Left colon (tissue), 2 donors: ENCODE measurements around the gene EHD1. TPM values are rescaled to one million over a fixed set of nuclear protein-coding genes. Genes with fewer than 3 reads are reported as not detected.

ENCODE experiments used
- ATAC-seq: fragments of 200-7000 bp; cut with Tn5 transposase; one replicate; pipeline ENCODE4 v1.9.1; 2020; ENCODE audit warnings: mild to moderate bottlenecking, moderate library complexity
- DNase-seq, 2 donors: peaks; one replicate each; pipeline ENCODE4 v3.0.0-alpha.2; 2020
- intact Hi-C, 2 donors: fragments of 100-400 bp; cut with DNase I in 1 of 2; cut with micrococcal nuclease in 1 of 2; formaldehyde crosslinking; loops; one replicate each; pipeline versions ENCODE4 v1.11.2 to v1.14.0; 2022; cut with DNase I, micrococcal nuclease
- total RNA-seq, 2 donors: library from RNA; stranded (reverse); fragmentation: NEBNext Ultra II Directional; extraction: Animal tissue kit (Norgen Biotek cat#: 25700); gene quantifications; one replicate each; pipeline ENCODE4 v1.2.1, GENCODE V29; 2021
- donor health status: DM: no; HTN: no; CAD: no.
- donor health status: DM: yes; HTN: yes; CAD: no.

EHD1 gene
- total RNA-seq, 2 donors from 2014 or later: 76.1 to 91.5 TPM

DNA sequence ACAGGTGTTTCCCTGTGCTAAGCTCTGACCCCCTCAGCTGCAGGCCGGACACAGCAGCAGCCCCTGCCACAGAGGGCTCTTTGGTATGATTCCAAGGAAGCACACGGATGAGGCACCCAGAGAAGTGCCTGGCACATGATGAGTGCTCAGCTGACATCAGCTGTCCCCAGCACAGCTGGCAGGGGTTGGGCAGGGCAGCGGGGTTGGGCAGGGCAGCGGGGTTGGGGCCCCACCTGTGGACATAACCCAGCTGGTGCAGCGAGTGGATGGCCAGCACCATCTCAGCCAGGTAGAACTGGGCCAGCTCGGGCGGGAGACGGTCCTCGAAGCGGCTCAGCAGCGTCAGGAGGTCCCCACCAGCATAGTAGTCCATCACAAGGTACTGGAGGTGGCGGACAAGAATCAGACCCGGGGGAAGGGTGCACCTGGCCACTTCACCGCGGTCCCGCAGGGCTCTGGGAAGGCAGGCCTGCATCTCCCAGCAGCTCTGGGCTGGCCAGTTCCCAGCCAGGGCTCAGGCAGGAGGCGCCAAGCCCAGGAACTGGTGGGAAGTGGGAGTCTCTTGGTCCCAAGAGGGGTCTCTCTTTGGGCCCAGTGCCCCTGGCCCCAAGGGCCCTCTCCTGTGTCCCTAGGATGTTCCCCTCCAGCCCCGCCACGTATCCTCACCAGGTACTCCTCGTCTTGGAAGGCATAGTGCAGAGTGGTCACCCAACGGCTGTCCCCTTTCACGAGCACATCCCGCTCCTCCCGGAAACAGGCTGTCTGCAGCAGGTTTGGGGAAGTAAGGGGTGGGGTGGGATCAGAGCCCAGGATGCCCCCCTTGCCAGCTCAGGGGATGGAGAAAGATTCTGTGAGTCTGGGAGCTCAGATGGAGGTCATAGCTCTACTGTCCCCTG lies 38.3 kb downstream of the EHD1 start:
- intact Hi-C loops: no loop called here
- DNase-seq (no peak), ATAC-seq (no peak)

- DNase-seq: no peak
- intact Hi-C loops: no loop called here
- ATAC-seq: no peak
Observed at GRCh38 chr11:64839335-64839734, 39.1 kb downstream of the EHD1 start.

GRCh38 chr11:64838600-64839334 lies 39.7 kb downstream of the EHD1 start:
- intact Hi-C loops: no loop called here
- no peak for ATAC-seq
- no peak for DNase-seq

- ATAC-seq (no peak), DNase-seq (no peak)
- intact Hi-C loops: no loop called here
Observed at GRCh38 chr11:64837887-64838351, 40.5 kb downstream of the EHD1 start.

DNA sequence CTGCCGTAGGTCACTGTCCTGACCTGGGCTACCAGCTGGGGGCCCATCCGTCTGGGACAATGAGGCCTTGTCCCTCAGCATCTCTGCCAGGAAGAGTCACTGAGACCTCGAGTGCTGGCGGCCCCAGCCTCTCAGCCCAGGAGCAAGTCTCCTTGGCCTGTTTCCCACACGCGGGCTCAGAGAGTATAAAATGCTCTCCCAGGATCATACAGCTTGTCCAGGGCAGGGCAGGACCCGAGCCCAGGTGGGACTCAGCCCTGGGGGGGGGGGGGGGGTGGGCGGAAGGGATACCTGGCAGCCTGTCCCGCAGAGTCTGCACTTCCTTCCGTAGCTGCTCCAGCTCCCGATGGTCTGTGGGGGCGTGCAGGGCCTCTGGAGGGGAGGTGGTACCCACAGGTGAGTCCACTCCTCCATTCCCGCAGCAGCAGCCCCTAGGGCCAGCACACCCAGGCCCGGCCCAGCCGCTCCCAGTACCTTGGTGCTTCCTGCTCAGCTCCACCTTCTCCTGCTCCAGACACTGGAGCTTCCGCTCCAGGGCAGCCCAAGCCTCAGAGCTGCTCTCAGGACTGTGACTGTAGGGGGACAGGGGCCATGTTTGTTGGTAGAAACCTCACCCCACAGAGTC lies 41.9 kb downstream of the EHD1 start:
- intact Hi-C loops: no loop called here
- ATAC-seq (no peak), DNase-seq (no peak)

GRCh38 chr11:64835616-64836447 lies 42.6 kb downstream of the EHD1 start:
- DNase-seq (no peak), ATAC-seq (peak; percentile 3)
- intact Hi-C loops: no loop called here

- intact Hi-C loops: no loop called here
- peak; percentile 76 for ATAC-seq
- DNase-seq: peak in 1 of 2 donors; percentile 66
Observed at GRCh38 chr11:64834723-64835615, 43.5 kb downstream of the EHD1 start.

- no peak for ATAC-seq
- DNase-seq: no peak
- intact Hi-C loops: no loop called here
Observed at GRCh38 chr11:64834031-64834722, 44.2 kb downstream of the EHD1 start.

DNA sequence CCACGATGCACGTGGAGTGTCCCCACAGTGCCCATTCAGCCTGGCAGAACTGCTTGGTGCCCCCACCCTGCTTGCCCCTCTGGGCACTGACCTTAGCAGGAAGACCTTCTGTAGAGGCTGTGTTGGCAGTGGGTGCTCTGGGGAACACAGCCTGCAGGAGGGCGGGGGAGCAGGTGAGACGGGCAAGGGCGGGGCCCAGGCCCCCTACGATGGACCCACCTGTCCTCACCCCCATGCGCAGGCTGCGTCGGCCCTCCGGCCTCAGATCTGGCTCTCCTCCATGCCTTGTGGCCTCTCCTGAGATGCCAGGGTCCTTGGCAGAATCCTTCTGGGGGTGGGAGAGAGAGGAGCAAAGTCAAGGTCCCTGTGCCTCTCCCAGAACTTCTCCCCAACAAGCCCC lies 44.9 kb downstream of the EHD1 start:
- ATAC-seq (no peak), DNase-seq (no peak)
- intact Hi-C loops: no loop called here

DNA sequence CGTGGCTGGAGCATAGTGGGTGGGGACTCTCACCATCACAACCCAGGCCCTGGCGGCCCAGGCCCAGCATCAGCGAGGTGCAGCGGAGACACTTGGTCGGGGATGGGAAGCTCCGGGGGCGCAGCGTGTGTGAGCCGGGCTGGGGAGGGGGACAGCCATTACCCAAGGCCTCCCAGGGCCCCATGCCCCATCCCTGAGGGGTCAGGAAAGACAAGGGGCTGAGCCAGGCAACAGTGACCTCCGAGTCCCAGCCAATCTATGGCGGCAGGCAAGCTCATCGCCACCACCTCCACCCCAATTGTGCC lies 45.3 kb downstream of the EHD1 start:
- ATAC-seq (no peak), DNase-seq (no peak)
- intact Hi-C loops: no loop called here

DNA sequence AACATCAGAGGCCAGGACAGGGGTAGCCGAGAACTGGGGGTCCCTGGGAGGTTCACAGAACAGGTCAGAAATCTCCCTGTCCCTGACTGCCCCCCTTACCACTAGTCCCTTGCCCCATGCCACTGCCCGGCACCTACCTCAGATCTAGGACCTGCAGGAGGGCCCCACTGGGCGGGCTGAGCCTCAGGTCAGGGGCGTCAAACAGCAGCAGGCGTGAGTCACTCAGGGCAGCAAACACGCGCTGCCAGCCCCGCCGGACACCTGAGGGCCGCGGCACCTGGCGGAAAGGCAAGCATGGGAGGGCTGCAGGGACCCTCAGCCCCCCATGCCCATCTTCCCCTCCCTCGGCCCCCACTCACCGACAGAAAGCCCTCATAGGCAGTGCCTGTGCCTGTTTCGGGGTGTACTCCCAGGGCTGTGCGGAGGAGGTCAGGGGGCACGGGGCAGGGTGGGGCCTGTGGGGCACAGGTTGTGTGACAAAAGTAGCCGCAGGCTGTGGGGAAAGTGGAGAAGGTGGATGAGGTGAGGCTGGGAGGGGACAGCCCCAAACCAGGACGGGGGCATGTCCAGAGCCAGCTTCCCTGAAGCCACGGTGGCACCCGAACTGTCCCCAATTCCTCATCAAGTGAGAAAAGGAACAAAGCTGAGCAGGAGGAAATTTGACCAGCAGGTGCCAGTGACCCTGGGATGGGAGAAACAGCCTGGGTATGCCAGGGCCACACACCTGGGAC lies 45.8 kb downstream of the EHD1 start:
- no peak for ATAC-seq
- DNase-seq: no peak
- intact Hi-C loops: no loop called here

DNA sequence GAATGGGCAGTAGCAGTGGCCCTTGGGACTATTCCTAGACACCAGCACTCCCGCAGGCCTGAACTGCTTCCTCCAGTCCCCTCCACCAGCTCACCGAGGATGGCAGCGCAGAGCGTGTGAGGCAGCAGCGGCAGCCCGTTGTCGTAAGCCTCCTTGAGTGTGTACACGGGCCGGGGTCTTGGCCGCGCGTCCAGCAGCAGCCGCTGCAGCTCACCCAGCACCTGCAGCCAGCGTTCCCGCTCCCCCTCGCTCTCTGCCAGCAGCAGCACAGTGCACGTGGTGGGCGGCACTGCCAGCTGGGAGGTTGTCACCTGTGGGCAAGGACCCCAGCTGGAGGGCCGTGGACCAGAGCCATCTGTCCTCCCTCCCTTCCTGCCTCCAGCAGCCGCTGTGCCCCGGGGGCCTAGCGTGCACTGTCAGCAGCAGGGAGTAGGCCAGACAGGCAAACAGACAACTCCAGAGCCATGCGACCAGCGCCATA lies 47.0 kb downstream of the EHD1 start:
- intact Hi-C loops: no loop called here
- no peak for DNase-seq
- no peak for ATAC-seq

- intact Hi-C loops: no loop called here
- ATAC-seq: no peak
- DNase-seq: no peak
Observed at GRCh38 chr11:64829536-64830251, 48.7 kb downstream of the EHD1 start.

DNA sequence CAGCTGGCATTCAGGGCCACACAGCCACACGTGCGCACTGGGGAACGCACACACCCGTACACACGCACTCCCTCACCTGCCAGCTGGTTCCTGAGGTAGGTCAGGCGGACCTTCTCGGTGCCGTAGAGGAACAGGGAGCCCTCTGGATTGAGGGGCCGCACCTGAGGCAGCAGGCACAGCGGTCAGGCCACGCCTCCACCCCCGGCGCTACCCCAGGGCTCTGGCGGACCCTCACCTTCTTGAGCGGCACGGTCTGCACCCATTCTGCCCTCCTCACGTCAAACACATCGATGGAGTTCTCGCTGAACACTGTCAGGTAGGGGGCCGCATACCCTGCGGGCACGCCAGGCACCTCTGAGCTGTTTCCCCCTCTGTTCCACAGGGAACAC lies 51.0 kb downstream of the EHD1 start:
- DNase-seq (no peak), ATAC-seq (no peak)
- intact Hi-C loops: no loop called here

- DNase-seq (no peak), ATAC-seq (no peak)
- intact Hi-C loops: no loop called here
Observed at GRCh38 chr11:64826578-64827450, 51.6 kb downstream of the EHD1 start.
